Psoas muscle (tissue), 8 donors: ENCODE data around the gene GALNT15. TPM values are rescaled to one million over a fixed set of nuclear protein-coding genes. Genes with fewer than 3 reads are reported as not detected.

ENCODE experiments used
- ATAC-seq, 4 donors: fragments of 200-7000 bp; cut with Tn5 transposase; one replicate each; pipeline ENCODE4 v1.9.1; 2020; ENCODE audit warnings: moderate library complexity in 3 of 4, mild to moderate bottlenecking in 2 of 4
- DNase-seq, 2 donors: peaks; one replicate each; pipeline ENCODE4 v3.0.0-alpha.2; 2020
- H3K27ac ChIP-seq: fragments of 200-600 bp; one replicate; pipeline ENCODE4 v1.8.0; 2022
- H3K27me3 ChIP-seq, 3 donors: fragments of 200-600 bp in 1 of 3; one replicate each; pipeline versions ENCODE4 v1.6.1 to v1.8.0; 2013 to 2022; ENCODE audit warnings: low read length in 2 of 3, mild to moderate bottlenecking in 2 of 3, moderate library complexity in 1 of 3; ENCODE audit not compliant: insufficient read depth in 3 of 3
- H3K36me3 ChIP-seq, 2 donors: fragments of 200-600 bp in 1 of 2; one replicate each; pipeline versions ENCODE4 v1.6.1 to v1.8.0; 2013 to 2022; ENCODE audit warnings: low read depth in 1 of 2, mild to moderate bottlenecking in 1 of 2, moderate library complexity in 1 of 2; ENCODE audit not compliant: insufficient read depth in 1 of 2
- H3K4me1 ChIP-seq: fragments of 200-600 bp; one replicate; pipeline ENCODE4 v1.8.0; 2022
- H3K4me3 ChIP-seq: fragments of 200-600 bp; one replicate; pipeline ENCODE4 v1.8.0; 2022; ENCODE audit warnings: mild to moderate bottlenecking
- H3K9me3 ChIP-seq: fragments of 200-600 bp; one replicate; pipeline ENCODE4 v1.8.0; 2022
- CTCF ChIP-seq: fragments of 200-600 bp; IDR thresholded peaks from one replicate; pipeline ENCODE4 v1.8.0; 2022; ENCODE audit warnings: antibody characterized with exemption
- WGBS, 3 donors: extraction: QIAGEN DNeasy Blood & Tissue Kit; methylation state at CpG; one replicate each; pipeline versions ENCODE4 v1.1.6 to v1.1.7; 2013; 5-methylcytosine and 5-hydroxymethylcytosine counted together
- intact Hi-C, 2 donors: fragments of 100-400 bp; cut with DNase I; formaldehyde crosslinking; loops; one replicate each; pipeline versions ENCODE4 v1.11.0 to v1.14.2; 2022
- polyA plus RNA-seq, 3 donors: library from polyadenylated mRNA; stranded (reverse); fragments of 200-250 nt; gene quantifications; one replicate each; pipeline ENCODE4 v1.2.3, GENCODE V29; 2013
- total RNA-seq, 4 donors: library from RNA; stranded (reverse); fragmentation: NEBNext Ultra II Directional in 2 of 4; extraction: Animal tissue kit (Norgen Biotek cat#: 25700) in 2 of 4; gene quantifications; one replicate each; pipeline versions ENCODE4 v1.2.1 to v1.2.4, GENCODE V29; 2021 to 2023
- donor health status: healthy with polysubstance abuse.
- donor health status: DM: no; HTN: no; CAD: no; lungs with moderate emphysema.
- donor health status: Bipolar disorder and iron deficiency.
- donor health status: healthy.
- donor health status: DM: yes; HTN: yes; CAD: no.
- donor health status: DM: no; HTN: no; CAD: no.
- donor health status: DM: no; HTN: no; CAD: no.
- donor health status: DM: yes; HTN: yes; CAD: no.

The GALNT15 gene
- total and polyA plus RNA-seq, 7 donors: 5.5 to 50.6 (median 25.8) TPM

- H3K9me3 ChIP-seq: no peaks in the 10 kb centered on the region
- WGBS, 3 donors: 81 to 86% (median 85%) methylated on average over 15 of the region's 15 CpGs
- H3K4me1 ChIP-seq: peaks cover 34% of the 10 kb centered on the region
- no peak overlapping the region for H3K4me3 ChIP-seq
- intact Hi-C loops: loop anchor here (2.0 to 5.0 kb wide), 5 partner anchors 67 to 363 kb away; no protein-coding TSS in a partner anchor
- ATAC-seq (no peak), DNase-seq (no peak)
- no peak overlapping the region for H3K27ac ChIP-seq
- H3K36me3 ChIP-seq: no peaks in the 10 kb centered on the region
- no peak for TF ChIP-seq CTCF
- no peaks in the 10 kb centered on the region for H3K27me3 ChIP-seq
Measured at GRCh38 chr3:16179771-16180736, 5.6 kb downstream of the GALNT15 start.

GRCh38 chr3:16180737-16181134 is 6.3 kb downstream of the GALNT15 start:
- intact Hi-C loops: no loop called here
- no peak for TF ChIP-seq CTCF

GRCh38 chr3:16181361-16181760 is 6.9 kb downstream of the GALNT15 start:
- H3K27me3 ChIP-seq: no peaks in the 10 kb centered on the region
- DNase-seq (peak; percentile 89 to 93), ATAC-seq (peak in 3 of 4 donors; percentile 48 to 63 (median 61))
- H3K9me3 ChIP-seq: no peaks in the 10 kb centered on the region
- intact Hi-C loops: no loop called here
- no peak overlapping the region for H3K4me3 ChIP-seq
- peaks cover 22% of the 10 kb centered on the region for H3K4me1 ChIP-seq
- H3K27ac ChIP-seq: no peak overlapping the region
- H3K36me3 ChIP-seq: no peaks in the 10 kb centered on the region
- no peak for TF ChIP-seq CTCF
- 46 to 69% (median 55%) methylated on average over 6 of the region's 6 CpGs for WGBS, 3 donors

More at GRCh38 chr3:16180737-16181134, 6.3 kb downstream of the GALNT15 start:
- Histone ChIP-seq H3K27ac (no peak overlapping the region), H3K27me3 (no peaks in the 10 kb centered on the region), H3K9me3 (no peaks in the 10 kb centered on the region), H3K4me3 (no peak overlapping the region), H3K36me3 (no peaks in the 10 kb centered on the region), H3K4me1 (peaks cover 27% of the 10 kb centered on the region)
- 83 to 90% (median 87%) methylated on average over 3 of the region's 3 CpGs for WGBS, 3 donors
- DNase-seq (no peak), ATAC-seq (no peak)

GRCh38 chr3:16182183-16182582 is 7.7 kb downstream of the GALNT15 start:
- no peaks in the 10 kb centered on the region for H3K9me3 ChIP-seq
- no peak for ATAC-seq
- TF ChIP-seq CTCF: no peak
- intact Hi-C loops: no loop called here
- H3K27ac ChIP-seq: no peak overlapping the region
- no peak for DNase-seq
- H3K4me1 ChIP-seq: peaks cover 19% of the 10 kb centered on the region
- no peaks in the 10 kb centered on the region for H3K36me3 ChIP-seq
- 72 to 86% (median 84%) methylated on average over 2 of the region's 2 CpGs for WGBS, 3 donors
- no peak overlapping the region for H3K4me3 ChIP-seq
- no peaks in the 10 kb centered on the region for H3K27me3 ChIP-seq
